HG03457 (cell line): ENCODE data around the gene RAB4A.

Experiments used
- ATAC-seq: cut with Tn5 transposase; IDR thresholded peaks from one replicate; pipeline ENCODE4 v1.9.1; 2021; ENCODE audit warnings: moderate number of reproducible peaks; ENCODE audit not compliant: unreplicated experiment

RAB4A gene

GRCh38 chr1:229328598-229329362 is 57.9 kb downstream of the RAB4A start:
- ATAC-seq, result no peak

GRCh38 chr1:229334269-229334668 is 63.4 kb downstream of the RAB4A start:
- no peak for ATAC-seq

GRCh38 chr1:229334716-229335115 is 63.8 kb downstream of the RAB4A start:
- ATAC-seq, result no peak

- ATAC-seq, result no peak
Observed at GRCh38 chr1:229336345-229336744, 65.4 kb downstream of the RAB4A start.

GRCh38 chr1:229339086-229339485 is 68.2 kb downstream of the RAB4A start:
- ATAC-seq, result no peak

GRCh38 chr1:229339520-229339919 is 68.6 kb downstream of the RAB4A start:
- no peak for ATAC-seq

GRCh38 chr1:229340496-229340895 is 69.6 kb downstream of the RAB4A start:
- ATAC-seq, result no peak

- ATAC-seq, result peak; percentile 49
Observed at GRCh38 chr1:229341774-229342655, 71.1 kb downstream of the RAB4A start.

- peak; percentile 27 for ATAC-seq
Observed at GRCh38 chr1:229342656-229343569, 72.0 kb downstream of the RAB4A start, which contains the start of gene CCSAP. Gene CCSAP, minus strand, starts transcription at chr1:229343047. Its CDS starts 582 bp downstream, at chr1:229342465.

- ATAC-seq, result no peak
Observed at GRCh38 chr1:229344139-229344538, 73.2 kb downstream of the RAB4A start.

GRCh38 chr1:229344937-229345684 is 74.2 kb downstream of the RAB4A start:
- no peak for ATAC-seq

- ATAC-seq, result no peak
Observed at GRCh38 chr1:229347528-229347927, 76.6 kb downstream of the RAB4A start.

- ATAC-seq, result no peak
Observed at GRCh38 chr1:229349463-229350385, 78.8 kb downstream of the RAB4A start.

GRCh38 chr1:229352975-229353374 is 82.1 kb downstream of the RAB4A start:
- no peak for ATAC-seq

GRCh38 chr1:229354226-229354625 is 83.3 kb downstream of the RAB4A start:
- no peak for ATAC-seq
